ENCODE measurements around the gene PLA2R1. TPM values are rescaled to one million over a fixed set of nuclear protein-coding genes. Genes with fewer than 3 reads are reported as not detected.
A peak's percentile ranks its signal among the peaks of the same experiment; 100 is the strongest.

The PLA2R1 gene
- total RNA-seq, 1 donor from 2014 or later, result 9.0 TPM

GRCh38 chr2:160087854-160088745 is 25.7 kb upstream of the PLA2R1 start:
- ATAC-seq (peak; percentile 70), DNase-seq (no peak)
- Histone ChIP-seq H3K27ac (no peak overlapping the region), H3K27me3 (no peaks in the 10 kb centered on the region), H3K36me3 (no peaks in the 10 kb centered on the region), H3K9me3 (peaks cover 32% of the 10 kb centered on the region), H3K4me3 (no peak overlapping the region), H3K4me1 (no peaks in the 10 kb centered on the region)
- TF ChIP-seq CTCF (IDR thresholded peaks at IDR 0.05), result peak; percentile 32
- intact Hi-C loops (cut with DNase I), result no loop called here

GRCh38 chr2:160085662-160086061 is 23.2 kb upstream of the PLA2R1 start:
- no peaks in the 10 kb centered on the region for H3K27me3 ChIP-seq
- DNase-seq, result no peak
- no peaks in the 10 kb centered on the region for H3K36me3 ChIP-seq
- no peak overlapping the region for H3K4me3 ChIP-seq
- no peaks in the 10 kb centered on the region for H3K4me1 ChIP-seq
- ATAC-seq, result no peak
- H3K9me3 ChIP-seq, result peaks cover 32% of the 10 kb centered on the region
- no peak for TF ChIP-seq CTCF (IDR thresholded peaks at IDR 0.05)
- intact Hi-C loops (cut with DNase I), result no loop called here
- H3K27ac ChIP-seq, result no peak overlapping the region

- intact Hi-C loops (cut with DNase I), result no loop called here
- Histone ChIP-seq H3K27ac (no peak overlapping the region), H3K4me1 (no peaks in the 10 kb centered on the region), H3K36me3 (no peaks in the 10 kb centered on the region), H3K4me3 (no peak overlapping the region), H3K27me3 (no peaks in the 10 kb centered on the region), H3K9me3 (no peaks in the 10 kb centered on the region)
- no peak for ATAC-seq
- DNase-seq, result no peak
- no peak for TF ChIP-seq CTCF (IDR thresholded peaks at IDR 0.05)
These were observed 15.7 kb upstream of the PLA2R1 start for GRCh38 chr2:160077912-160078810.

GRCh38 chr2:160076914-160077313 is 14.5 kb upstream of the PLA2R1 start:
- Histone ChIP-seq H3K36me3 (no peaks in the 10 kb centered on the region), H3K4me3 (no peak overlapping the region), H3K4me1 (no peaks in the 10 kb centered on the region), H3K9me3 (no peaks in the 10 kb centered on the region), H3K27me3 (no peaks in the 10 kb centered on the region), H3K27ac (no peak overlapping the region)
- intact Hi-C loops (cut with DNase I), result no loop called here
- ATAC-seq (peak; percentile 24), DNase-seq (no peak)
- TF ChIP-seq CTCF (IDR thresholded peaks at IDR 0.05), result no peak

GRCh38 chr2:160076241-160076640 is 13.8 kb upstream of the PLA2R1 start:
- no peak for ATAC-seq

More at GRCh38 chr2:160076241-160076640, 13.8 kb upstream of the PLA2R1 start:
- H3K27ac ChIP-seq, result no peak overlapping the region
- no peaks in the 10 kb centered on the region for H3K4me1 ChIP-seq
- no peak overlapping the region for H3K4me3 ChIP-seq
- no peak for DNase-seq
- no peaks in the 10 kb centered on the region for H3K36me3 ChIP-seq
- no peak for TF ChIP-seq CTCF (IDR thresholded peaks at IDR 0.05)
- no peaks in the 10 kb centered on the region for H3K27me3 ChIP-seq
- H3K9me3 ChIP-seq, result no peaks in the 10 kb centered on the region
- intact Hi-C loops (cut with DNase I), result no loop called here

Data from upper lobe of right lung (tissue), 1 donor.